Fibroblast of the aortic adventitia (primary cell): ENCODE measurements around the gene LRFN2. TPM values are rescaled to one million over a fixed set of nuclear protein-coding genes. Genes with fewer than 3 reads are reported as not detected.

ENCODE experiments used
- DNase-seq: peaks from one replicate; pipeline ENCODE4 v3.0.0-alpha.2; 2010; ENCODE audit warnings: low read depth
- H3K4me3 ChIP-seq: 2 replicates; pipeline ENCODE4 v1.5.1; 2011; ENCODE audit warnings: low read depth, mild to moderate bottlenecking, control low read depth, low read length, moderate library complexity
- CTCF ChIP-seq: IDR thresholded peaks from 2 replicates; pipeline ENCODE4 v1.5.1; 2011; ENCODE audit warnings: mild to moderate bottlenecking, low read length, control low read depth, inconsistent platforms; ENCODE audit not compliant: insufficient read depth
- total RNA-seq: library from RNA; depleted of rRNA; stranded (reverse); fragments of >200 nt; gene quantifications from 2 replicates; pipeline ENCODE4 v1.2.3, GENCODE V29; 2012; ENCODE audit warnings: low replicate concordance

LRFN2 gene
- total RNA-seq, 1 donor = not detected

DNA sequence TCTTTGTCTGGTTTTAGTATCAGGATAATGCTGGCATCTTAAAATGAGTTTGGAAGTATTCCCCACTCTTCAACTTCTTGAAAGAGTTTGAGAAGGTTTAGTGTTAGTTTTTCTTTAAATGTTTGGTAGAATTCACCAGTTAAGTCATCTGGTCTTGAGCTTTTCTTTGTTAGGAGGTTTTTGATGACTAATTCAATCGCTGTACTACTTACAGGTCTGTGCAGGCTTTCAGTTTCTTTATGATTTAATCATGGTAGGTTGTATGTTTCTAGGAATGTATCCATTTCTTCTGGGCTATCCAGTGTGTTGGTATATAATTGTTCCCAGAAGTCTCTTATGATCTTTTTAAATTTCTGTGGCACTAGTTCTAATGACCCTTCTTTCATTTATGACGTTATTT, 215.5 kb downstream of the LRFN2 start:
- DNase-seq = no peak
- no peak for TF ChIP-seq CTCF

GRCh38 chr6:40371095-40371494, 216.1 kb downstream of the LRFN2 start:
- no peak for TF ChIP-seq CTCF
- no peak overlapping the region for H3K4me3 ChIP-seq
- no peak for DNase-seq

More for the DNA sequence above, 215.5 kb downstream of the LRFN2 start:
- no peak overlapping the region for H3K4me3 ChIP-seq

GRCh38 chr6:40369891-40370290, 217.3 kb downstream of the LRFN2 start:
- H3K4me3 ChIP-seq = no peak overlapping the region
- DNase-seq = no peak
- TF ChIP-seq CTCF = no peak

GRCh38 chr6:40369042-40369441, 218.1 kb downstream of the LRFN2 start:
- no peak overlapping the region for H3K4me3 ChIP-seq
- no peak for DNase-seq
- TF ChIP-seq CTCF = no peak

- TF ChIP-seq CTCF = no peak
- no peak overlapping the region for H3K4me3 ChIP-seq
- DNase-seq = no peak
Measured at GRCh38 chr6:40362859-40363258, 224.3 kb downstream of the LRFN2 start.

GRCh38 chr6:40359808-40360207, 227.4 kb downstream of the LRFN2 start:
- no peak overlapping the region for H3K4me3 ChIP-seq
- DNase-seq = no peak
- no peak for TF ChIP-seq CTCF

DNA sequence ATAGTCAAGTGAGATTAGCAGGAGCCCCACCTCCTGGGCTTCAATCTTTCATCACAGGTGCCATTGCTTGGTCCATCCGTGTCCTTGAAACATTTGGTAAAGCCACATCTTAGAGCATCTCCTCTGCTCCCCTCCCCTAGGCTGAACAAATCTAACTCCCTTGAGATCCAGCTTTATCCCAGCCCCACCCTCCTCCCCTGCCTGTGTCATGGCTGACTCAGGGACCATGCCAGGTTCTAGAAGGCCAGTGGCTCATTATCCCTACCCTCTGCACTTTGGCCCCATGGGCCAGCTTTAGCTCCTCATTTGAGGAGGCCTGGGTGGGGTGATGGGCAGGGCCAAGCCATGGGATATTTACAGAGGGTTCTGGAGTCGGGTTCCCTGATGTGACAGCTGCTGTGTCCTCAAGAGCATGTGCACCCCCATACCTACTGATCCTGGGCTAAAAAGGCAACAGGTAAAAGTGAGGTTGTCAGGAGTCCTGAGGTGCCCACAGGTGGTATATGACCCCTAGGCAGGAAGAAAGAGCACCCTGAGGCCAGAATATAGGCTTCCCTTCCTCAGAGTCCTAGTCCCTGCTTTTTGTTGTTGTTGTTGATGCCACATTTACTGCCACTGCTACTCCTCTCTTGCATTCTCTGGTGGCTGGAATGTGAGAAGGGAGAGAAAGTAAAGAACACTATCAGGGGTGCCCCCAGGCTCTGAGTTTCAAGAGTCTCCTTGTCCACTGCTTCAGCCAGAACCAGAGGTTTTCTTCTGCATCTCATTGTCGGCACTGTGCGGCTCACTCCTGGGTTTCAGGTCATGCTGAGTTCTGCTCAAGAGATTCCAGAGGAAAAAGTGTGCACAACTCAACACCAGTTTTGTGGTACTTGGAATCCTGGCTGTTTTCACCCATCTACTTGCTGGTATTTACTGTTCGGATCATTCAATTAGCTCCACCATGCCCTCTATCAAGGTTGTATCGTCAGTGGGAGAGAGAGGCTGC, 228.4 kb downstream of the LRFN2 start:
- no peak for DNase-seq
- H3K4me3 ChIP-seq = no peak overlapping the region
- no peak for TF ChIP-seq CTCF
